Transverse colon (tissue), 4 donors: Measurements from ENCODE around the gene NT5C3B.

Source experiments
- EP300 ChIP-seq: sonication (generic); formaldehyde crosslinking; IDR thresholded peaks from one replicate; pipeline ENCODE4 v1.6.1; 2017; ENCODE audit warnings: antibody characterized with exemption, low read depth
- POLR2A ChIP-seq: fragments of 450-650 bp; IDR thresholded peaks from one replicate; pipeline ENCODE4 v1.6.1; 2016; ENCODE audit warnings: antibody characterized with exemption, mild to moderate bottlenecking, moderate library complexity
- POLR2AphosphoS5 ChIP-seq, 3 donors: sonication (generic); formaldehyde crosslinking; IDR thresholded peaks; one replicate each; pipeline ENCODE4 v1.6.1; 2016; ENCODE audit warnings: antibody characterized with exemption in 3 of 3
- TF ChIP-seq, protein P1 (sequence below), 5 experiments: fragments of 200-600 bp in 3 of 5; fragments of 450-650 bp in 2 of 5; sonication (generic) in 3 of 5; IDR thresholded peaks; 1 replicate in 2 of 5; 2 replicates in 3 of 5; pipeline ENCODE4 v1.5.1; 2016 to 2017; ENCODE audit warnings: antibody characterized with exemption in 5 of 5, inconsistent platforms in 3 of 5, mild to moderate bottlenecking in 2 of 5, moderate library complexity in 1 of 5

DNA sequence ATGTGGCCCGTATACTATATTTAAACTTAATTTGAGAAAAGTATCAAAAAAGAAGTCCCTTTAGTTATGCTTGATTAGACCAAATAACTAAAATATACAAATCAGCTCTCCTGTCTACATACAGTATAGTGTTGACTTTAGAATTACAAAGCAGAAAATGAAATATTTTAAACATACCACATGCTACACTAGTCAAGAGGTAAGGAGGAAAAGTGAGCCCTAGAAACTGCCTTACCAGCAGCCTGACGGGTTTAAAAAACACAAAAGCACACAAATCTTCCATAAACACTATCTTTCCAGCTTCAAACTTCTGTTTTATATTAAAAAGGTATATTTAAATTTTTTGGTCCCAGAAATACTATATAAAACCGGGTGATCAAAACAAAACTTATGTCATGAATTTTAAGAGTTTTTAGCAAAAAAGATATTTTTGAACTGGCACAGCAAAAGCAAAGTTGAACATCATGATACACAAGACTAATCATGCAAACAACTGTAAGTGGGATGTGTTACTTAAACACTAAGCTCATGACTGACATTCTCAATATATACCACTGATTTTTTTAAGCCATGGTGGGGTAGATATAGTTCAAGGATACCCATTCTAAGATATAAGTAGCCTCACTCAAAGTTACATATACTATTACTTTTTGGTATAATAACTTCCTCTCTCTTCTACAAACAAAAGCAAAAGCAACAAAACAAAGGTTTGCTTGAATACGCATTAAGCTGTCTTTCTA is 13.4 kb upstream of the NT5C3B start:
- TF ChIP-seq, protein P1, sequence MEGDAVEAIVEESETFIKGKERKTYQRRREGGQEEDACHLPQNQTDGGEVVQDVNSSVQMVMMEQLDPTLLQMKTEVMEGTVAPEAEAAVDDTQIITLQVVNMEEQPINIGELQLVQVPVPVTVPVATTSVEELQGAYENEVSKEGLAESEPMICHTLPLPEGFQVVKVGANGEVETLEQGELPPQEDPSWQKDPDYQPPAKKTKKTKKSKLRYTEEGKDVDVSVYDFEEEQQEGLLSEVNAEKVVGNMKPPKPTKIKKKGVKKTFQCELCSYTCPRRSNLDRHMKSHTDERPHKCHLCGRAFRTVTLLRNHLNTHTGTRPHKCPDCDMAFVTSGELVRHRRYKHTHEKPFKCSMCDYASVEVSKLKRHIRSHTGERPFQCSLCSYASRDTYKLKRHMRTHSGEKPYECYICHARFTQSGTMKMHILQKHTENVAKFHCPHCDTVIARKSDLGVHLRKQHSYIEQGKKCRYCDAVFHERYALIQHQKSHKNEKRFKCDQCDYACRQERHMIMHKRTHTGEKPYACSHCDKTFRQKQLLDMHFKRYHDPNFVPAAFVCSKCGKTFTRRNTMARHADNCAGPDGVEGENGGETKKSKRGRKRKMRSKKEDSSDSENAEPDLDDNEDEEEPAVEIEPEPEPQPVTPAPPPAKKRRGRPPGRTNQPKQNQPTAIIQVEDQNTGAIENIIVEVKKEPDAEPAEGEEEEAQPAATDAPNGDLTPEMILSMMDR (IDR thresholded peaks at IDR 0.05): no peak
- no peak for TF ChIP-seq POLR2A
- TF ChIP-seq POLR2AphosphoS5 (IDR thresholded peaks at IDR 0.05): no peak
- no peak for TF ChIP-seq EP300
